OCI-M2 (cell line): ENCODE measurements around the gene ASB10.

ENCODE experiments used
- DNase-seq: peaks from one replicate; lab custom pipeline; 2025; ENCODE audit not compliant: unreplicated experiment; lab: John Stamatoyannopoulos, UW

The ASB10 gene

GRCh38 chr7:151186640-151187408 lies at the start of gene ASB10:
ASB10 (minus strand) TSS chr7:151187250; CDS start chr7:151187130, 120 bp downstream.
- DNase-seq = no peak

- no peak for DNase-seq
Measured at GRCh38 chr7:151236406-151236805, 49.4 kb upstream of the ASB10 start.

GRCh38 chr7:151235091-151235787 lies 48.2 kb upstream of the ASB10 start:
- no peak for DNase-seq

- DNase-seq = no peak
Measured at GRCh38 chr7:151233804-151234203, 46.8 kb upstream of the ASB10 start.

GRCh38 chr7:151232917-151233701 lies 46.1 kb upstream of the ASB10 start:
- DNase-seq = peak; percentile 50

- DNase-seq = peak; percentile 72
Measured at GRCh38 chr7:151232091-151232916, 45.3 kb upstream of the ASB10 start, which contains the start of gene CHPF2. CHPF2 (plus strand) TSS chr7:151232483; CDS start chr7:151234012, 1,529 bp downstream.

- DNase-seq = no peak
Measured at GRCh38 chr7:151231080-151231479, 44.0 kb upstream of the ASB10 start.

- no peak for DNase-seq
Measured at GRCh38 chr7:151229249-151229648, 42.2 kb upstream of the ASB10 start.

- no peak for DNase-seq
Measured at GRCh38 chr7:151228024-151228866, 41.2 kb upstream of the ASB10 start.

GRCh38 chr7:151226875-151227782 lies 40.1 kb upstream of the ASB10 start, which contains the start of gene ABCF2:
ABCF2 (minus strand) TSS chr7:151227205; CDS start chr7:151226458, 747 bp downstream.
- peak; percentile 93 for DNase-seq

GRCh38 chr7:151226560-151226874 lies 39.5 kb upstream of the ASB10 start:
- no peak for DNase-seq

GRCh38 chr7:151225948-151226510 lies 39.0 kb upstream of the ASB10 start:
- no peak for DNase-seq

GRCh38 chr7:151223728-151224127 lies 36.7 kb upstream of the ASB10 start:
- DNase-seq = no peak

- DNase-seq = no peak
Measured at GRCh38 chr7:151218170-151218569, 31.1 kb upstream of the ASB10 start.

GRCh38 chr7:151215396-151215795 lies 28.3 kb upstream of the ASB10 start:
- DNase-seq = no peak

GRCh38 chr7:151213826-151214225 lies 26.8 kb upstream of the ASB10 start:
- no peak for DNase-seq

GRCh38 chr7:151212626-151213025 lies 25.6 kb upstream of the ASB10 start:
- no peak for DNase-seq

GRCh38 chr7:151211155-151211772 lies 24.2 kb upstream of the ASB10 start:
- no peak for DNase-seq
